GM23338 (cell line): Measurements from ENCODE around the gene FXYD2.

Experiments
- CREB1 ChIP-seq: fragments of 250-450 bp; sonication (Bioruptor Pico); IDR thresholded peaks from 2 replicates; pipeline ENCODE4 v1.5.0; 2020; ENCODE audit warnings: low read depth, mild to moderate bottlenecking, moderate library complexity
- EZH2 ChIP-seq: fragments of 200-600 bp; sonication (generic); IDR thresholded peaks from one replicate; pipeline ENCODE4 v1.8.0; 2017; ENCODE audit warnings: antibody characterized with exemption, mild to moderate bottlenecking, low read depth; ENCODE audit not compliant: unreplicated experiment
- EZH2phosphoT487 ChIP-seq: fragments of 200-600 bp; sonication (generic); IDR thresholded peaks from one replicate; pipeline ENCODE4 v1.8.1; 2018; ENCODE audit warnings: antibody characterized with exemption; ENCODE audit not compliant: unreplicated experiment
- JUNB ChIP-seq: IDR thresholded peaks from one replicate; pipeline ENCODE4 v1.6.1; 2016; ENCODE audit warnings: antibody characterized with exemption; ENCODE audit not compliant: unreplicated experiment
- POLR2AphosphoS5 ChIP-seq: IDR thresholded peaks from 2 replicates; pipeline ENCODE4 v1.6.1; 2016; ENCODE audit warnings: antibody characterized with exemption, low read depth
- ZNF114 ChIP-seq: fragments of 250-450 bp; sonication (Bioruptor Pico); IDR thresholded peaks from 2 replicates; pipeline ENCODE4 v1.5.0; 2020; ENCODE audit warnings: mild to moderate bottlenecking, moderate library complexity
- TF ChIP-seq, protein P1 (sequence below), 2 experiments: fragments of 200-600 bp in 1 of 2; sonication (generic) in 1 of 2; conservative IDR thresholded peaks; 2 replicates each; pipeline versions ENCODE4 v1.5.1 to v1.6.1; 2016 to 2017; ENCODE audit warnings: antibody characterized with exemption in 2 of 2, low read depth in 2 of 2, mild to moderate bottlenecking in 2 of 2, moderate library complexity in 1 of 2

DNA sequence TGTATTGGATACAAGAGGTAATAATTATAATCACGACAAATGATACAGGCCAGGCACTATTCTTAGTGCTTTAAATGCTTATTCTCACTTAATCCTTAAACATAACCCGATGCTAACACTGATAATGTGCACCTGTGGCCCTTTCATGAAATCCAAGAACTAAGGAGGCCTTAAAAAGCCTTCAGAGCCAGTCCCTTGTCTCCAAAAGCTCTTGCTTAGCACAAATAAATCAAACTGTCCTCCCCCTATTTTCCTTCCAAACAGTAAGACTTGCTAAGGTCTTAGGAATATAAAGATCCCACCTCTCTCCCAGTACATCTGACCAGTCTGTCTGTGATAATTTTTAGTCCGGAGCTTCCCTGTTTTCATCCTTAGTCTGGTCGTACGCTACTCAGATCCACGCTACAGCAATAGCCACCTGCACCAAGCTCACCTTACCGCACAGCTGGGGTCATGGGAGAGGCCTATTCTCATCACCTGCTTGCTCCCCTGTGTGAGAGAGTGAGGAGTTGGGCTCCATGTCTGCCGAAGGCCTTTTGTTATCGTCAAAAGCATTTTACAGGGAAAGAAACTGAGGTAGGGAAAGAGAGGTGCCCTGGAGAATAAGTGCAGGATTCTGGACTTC is 35.1 kb upstream of the FXYD2 start:
- TF ChIP-seq JUNB = no peak
- TF ChIP-seq CREB1 (CRISPR knock-in tag) = no peak
- no peak for TF ChIP-seq POLR2AphosphoS5
- TF ChIP-seq ZNF114 (CRISPR knock-in tag) = no peak
- no peak for TF ChIP-seq EZH2
- TF ChIP-seq, protein P1, sequence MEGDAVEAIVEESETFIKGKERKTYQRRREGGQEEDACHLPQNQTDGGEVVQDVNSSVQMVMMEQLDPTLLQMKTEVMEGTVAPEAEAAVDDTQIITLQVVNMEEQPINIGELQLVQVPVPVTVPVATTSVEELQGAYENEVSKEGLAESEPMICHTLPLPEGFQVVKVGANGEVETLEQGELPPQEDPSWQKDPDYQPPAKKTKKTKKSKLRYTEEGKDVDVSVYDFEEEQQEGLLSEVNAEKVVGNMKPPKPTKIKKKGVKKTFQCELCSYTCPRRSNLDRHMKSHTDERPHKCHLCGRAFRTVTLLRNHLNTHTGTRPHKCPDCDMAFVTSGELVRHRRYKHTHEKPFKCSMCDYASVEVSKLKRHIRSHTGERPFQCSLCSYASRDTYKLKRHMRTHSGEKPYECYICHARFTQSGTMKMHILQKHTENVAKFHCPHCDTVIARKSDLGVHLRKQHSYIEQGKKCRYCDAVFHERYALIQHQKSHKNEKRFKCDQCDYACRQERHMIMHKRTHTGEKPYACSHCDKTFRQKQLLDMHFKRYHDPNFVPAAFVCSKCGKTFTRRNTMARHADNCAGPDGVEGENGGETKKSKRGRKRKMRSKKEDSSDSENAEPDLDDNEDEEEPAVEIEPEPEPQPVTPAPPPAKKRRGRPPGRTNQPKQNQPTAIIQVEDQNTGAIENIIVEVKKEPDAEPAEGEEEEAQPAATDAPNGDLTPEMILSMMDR (conservative IDR thresholded peaks at IDR 0.05; ENCODE audit: low read depth in 2 of 2) = no peak
- TF ChIP-seq EZH2phosphoT487 = no peak
